ENCODE data around the gene ADIPOR2.
"Not testable (repeated sequence)": the region's sequence is repeated elsewhere in the genome, so short reads cannot be mapped to it uniquely, and the experiment has no call there.

The ADIPOR2 gene

GRCh38 chr12:1676043-1676442, 14.8 kb upstream of the ADIPOR2 start:
- Histone ChIP-seq H3K4me3 (ENCODE audit: low read length) (no peak overlapping the region), H2AFZ (ENCODE audit: low read depth, low read length) (no peak overlapping the region), H3K36me3 (ENCODE audit: insufficient read depth, low read length) (no peaks in the 10 kb centered on the region), H3K4me1 (ENCODE audit: insufficient read depth, low read length) (no peaks in the 10 kb centered on the region), H3K27me3 (ENCODE audit: insufficient read depth, low read length) (peaks cover 3% of the 10 kb centered on the region), H3K9me3 (ENCODE audit: low read length) (no peaks in the 10 kb centered on the region)

GRCh38 chr12:1680804-1681492, 9.9 kb upstream of the ADIPOR2 start:
- Histone ChIP-seq H3K27me3 (ENCODE audit: insufficient read depth, low read length) (no peaks in the 10 kb centered on the region), H3K9me3 (ENCODE audit: low read length) (no peaks in the 10 kb centered on the region), H3K4me1 (ENCODE audit: insufficient read depth, low read length) (no peaks in the 10 kb centered on the region), H3K4me3 (ENCODE audit: low read length) (no peak overlapping the region), H2AFZ (ENCODE audit: low read depth, low read length) (no peak overlapping the region), H3K36me3 (ENCODE audit: insufficient read depth, low read length) (no peaks in the 10 kb centered on the region)

GRCh38 chr12:1681493-1681807, 9.4 kb upstream of the ADIPOR2 start:
- H3K27me3 ChIP-seq (ENCODE audit: insufficient read depth, low read length): no peaks in the 10 kb centered on the region
- no peaks in the 10 kb centered on the region for H3K36me3 ChIP-seq (ENCODE audit: insufficient read depth, low read length)
- H2AFZ ChIP-seq (ENCODE audit: low read depth, low read length): no peak overlapping the region
- H3K4me3 ChIP-seq (ENCODE audit: low read length): no peak overlapping the region
- H3K4me1 ChIP-seq (ENCODE audit: insufficient read depth, low read length): no peaks in the 10 kb centered on the region
- no peaks in the 10 kb centered on the region for H3K9me3 ChIP-seq (ENCODE audit: low read length)

GRCh38 chr12:1688086-1688710, 2.7 kb upstream of the ADIPOR2 start:
- Histone ChIP-seq H3K9me3 (ENCODE audit: low read length) (no peaks in the 10 kb centered on the region), H3K4me1 (ENCODE audit: insufficient read depth, low read length) (peaks cover 14% of the 10 kb centered on the region), H3K27me3 (ENCODE audit: insufficient read depth, low read length) (no peaks in the 10 kb centered on the region), H3K36me3 (ENCODE audit: insufficient read depth, low read length) (no peaks in the 10 kb centered on the region), H2AFZ (ENCODE audit: low read depth, low read length) (no peak overlapping the region), H3K4me3 (ENCODE audit: low read length) (no peak overlapping the region)

GRCh38 chr12:1691123-1692007, 495 bp downstream of the ADIPOR2 start:
- Histone ChIP-seq H3K4me1 (ENCODE audit: insufficient read depth, low read length) (peaks cover 14% of the 10 kb centered on the region), H3K27me3 (ENCODE audit: insufficient read depth, low read length) (no peaks in the 10 kb centered on the region), H2AFZ (ENCODE audit: low read depth, low read length) (peak overlapping the region; percentile 24), H3K36me3 (ENCODE audit: insufficient read depth, low read length) (no peaks in the 10 kb centered on the region), H3K9me3 (ENCODE audit: low read length) (no peaks in the 10 kb centered on the region), H3K4me3 (ENCODE audit: low read length) (peak overlapping the region; percentile 64)

- H3K27me3 ChIP-seq (ENCODE audit: insufficient read depth, low read length): no peaks in the 10 kb centered on the region
- peak overlapping the region; percentile 64 for H3K4me3 ChIP-seq (ENCODE audit: low read length)
- no peaks in the 10 kb centered on the region for H3K36me3 ChIP-seq (ENCODE audit: insufficient read depth, low read length)
- H2AFZ ChIP-seq (ENCODE audit: low read depth, low read length): no peak overlapping the region
- peaks cover 14% of the 10 kb centered on the region for H3K4me1 ChIP-seq (ENCODE audit: insufficient read depth, low read length)
- H3K9me3 ChIP-seq (ENCODE audit: low read length): no peaks in the 10 kb centered on the region
Observed at GRCh38 chr12:1692226-1692625, 1.4 kb downstream of the ADIPOR2 start.

GRCh38 chr12:1692895-1693610, 2.2 kb downstream of the ADIPOR2 start:
- no peak overlapping the region for H3K4me3 ChIP-seq (ENCODE audit: low read length)
- no peaks in the 10 kb centered on the region for H3K36me3 ChIP-seq (ENCODE audit: insufficient read depth, low read length)
- H3K27me3 ChIP-seq (ENCODE audit: insufficient read depth, low read length): no peaks in the 10 kb centered on the region
- no peak overlapping the region for H2AFZ ChIP-seq (ENCODE audit: low read depth, low read length)
- H3K4me1 ChIP-seq (ENCODE audit: insufficient read depth, low read length): peaks cover 14% of the 10 kb centered on the region
- no peaks in the 10 kb centered on the region for H3K9me3 ChIP-seq (ENCODE audit: low read length)

GRCh38 chr12:1695097-1695496, 4.2 kb downstream of the ADIPOR2 start:
- not testable (repeated sequence) for H3K4me3 ChIP-seq (ENCODE audit: low read length); H3K9me3 ChIP-seq (ENCODE audit: low read length); H2AFZ ChIP-seq (ENCODE audit: low read depth, low read length); H3K4me1 ChIP-seq (ENCODE audit: insufficient read depth, low read length); H3K27me3 ChIP-seq (ENCODE audit: insufficient read depth, low read length); H3K36me3 ChIP-seq (ENCODE audit: insufficient read depth, low read length)

- no peak overlapping the region for H2AFZ ChIP-seq (ENCODE audit: low read depth, low read length)
- H3K9me3 ChIP-seq (ENCODE audit: low read length): no peaks in the 10 kb centered on the region
- no peaks in the 10 kb centered on the region for H3K27me3 ChIP-seq (ENCODE audit: insufficient read depth, low read length)
- peaks cover 8% of the 10 kb centered on the region for H3K4me1 ChIP-seq (ENCODE audit: insufficient read depth, low read length)
- no peaks in the 10 kb centered on the region for H3K36me3 ChIP-seq (ENCODE audit: insufficient read depth, low read length)
- no peak overlapping the region for H3K4me3 ChIP-seq (ENCODE audit: low read length)
Observed at GRCh38 chr12:1695886-1696670, 5.2 kb downstream of the ADIPOR2 start.

GRCh38 chr12:1696800-1697199, 5.9 kb downstream of the ADIPOR2 start:
- peaks cover 7% of the 10 kb centered on the region for H3K4me1 ChIP-seq (ENCODE audit: insufficient read depth, low read length)
- no peak overlapping the region for H3K4me3 ChIP-seq (ENCODE audit: low read length)
- no peaks in the 10 kb centered on the region for H3K27me3 ChIP-seq (ENCODE audit: insufficient read depth, low read length)
- no peaks in the 10 kb centered on the region for H3K9me3 ChIP-seq (ENCODE audit: low read length)
- H3K36me3 ChIP-seq (ENCODE audit: insufficient read depth, low read length): no peaks in the 10 kb centered on the region
- H2AFZ ChIP-seq (ENCODE audit: low read depth, low read length): no peak overlapping the region

- no peaks in the 10 kb centered on the region for H3K36me3 ChIP-seq (ENCODE audit: insufficient read depth, low read length)
- H2AFZ ChIP-seq (ENCODE audit: low read depth, low read length): no peak overlapping the region
- no peaks in the 10 kb centered on the region for H3K27me3 ChIP-seq (ENCODE audit: insufficient read depth, low read length)
- no peak overlapping the region for H3K4me3 ChIP-seq (ENCODE audit: low read length)
- peaks cover 2% of the 10 kb centered on the region for H3K4me1 ChIP-seq (ENCODE audit: insufficient read depth, low read length)
- no peaks in the 10 kb centered on the region for H3K9me3 ChIP-seq (ENCODE audit: low read length)
Observed at GRCh38 chr12:1697271-1697670, 6.4 kb downstream of the ADIPOR2 start.

GRCh38 chr12:1698720-1699119, 7.8 kb downstream of the ADIPOR2 start:
- Histone ChIP-seq H3K4me3 (ENCODE audit: low read length) (no peak overlapping the region), H2AFZ (ENCODE audit: low read depth, low read length) (no peak overlapping the region), H3K36me3 (ENCODE audit: insufficient read depth, low read length) (no peaks in the 10 kb centered on the region), H3K9me3 (ENCODE audit: low read length) (peaks cover 2% of the 10 kb centered on the region), H3K4me1 (ENCODE audit: insufficient read depth, low read length) (no peaks in the 10 kb centered on the region), H3K27me3 (ENCODE audit: insufficient read depth, low read length) (no peaks in the 10 kb centered on the region)
